Thyroid gland (tissue), 4 donors: ENCODE measurements around the gene MAP2K2. TPM values are rescaled to one million over a fixed set of nuclear protein-coding genes. Genes with fewer than 3 reads are reported as not detected.

Experiments
- DNase-seq, 2 donors: peaks; one replicate each; pipeline ENCODE4 v3.0.0-alpha.2; 2019
- H3K27ac ChIP-seq, 3 donors: fragments of 200-600 bp; sonication (generic); 1 replicate in 2 of 3; 2 replicates in 1 of 3; pipeline ENCODE4 v1.5.1; 2016 to 2019; ENCODE audit warnings: mild to moderate bottlenecking in 1 of 3, moderate library complexity in 1 of 3
- H3K27me3 ChIP-seq: fragments of 200-600 bp; sonication (generic); one replicate; pipeline ENCODE4 v1.5.1; 2019
- H3K36me3 ChIP-seq, 2 donors: fragments of 200-600 bp; sonication (generic); one replicate each; pipeline ENCODE4 v1.5.1; 2016 to 2019
- H3K4me1 ChIP-seq, 2 donors: fragments of 200-600 bp; sonication (generic); one replicate each; pipeline ENCODE4 v1.5.1; 2017 to 2019
- H3K4me3 ChIP-seq, 3 donors: fragments of 200-600 bp; sonication (generic); replicated peaks in 1 of 3; 1 replicate in 2 of 3; 2 replicates in 1 of 3; pipeline ENCODE4 v1.5.1; 2016; ENCODE audit warnings: mild to moderate bottlenecking in 1 of 3
- H3K9me3 ChIP-seq: fragments of 200-600 bp; sonication (generic); one replicate; pipeline ENCODE4 v1.5.1; 2017
- POLR2A ChIP-seq, 2 donors: fragments of 450-650 bp; IDR thresholded peaks; one replicate each; pipeline ENCODE4 v1.6.1; 2017; ENCODE audit warnings: antibody characterized with exemption in 2 of 2, mild to moderate bottlenecking in 2 of 2, moderate library complexity in 1 of 2
- WGBS, 2 donors: methylation state at CpG; one replicate each; pipeline ENCODE4 v1.1.5; 2017; 5-methylcytosine and 5-hydroxymethylcytosine counted together
- intact Hi-C: fragments of 100-400 bp; cut with DNase I; formaldehyde crosslinking; loops from one replicate; pipeline ENCODE4 v1.15.1; 2023
- total RNA-seq, 4 donors: library from RNA; depleted of rRNA; stranded (reverse); fragments of >200 nt; gene quantifications; one replicate each; pipeline ENCODE4 v1.2.3, GENCODE V29; 2016
- TF ChIP-seq, protein P1 (sequence below), 6 experiments: fragments of 200-600 bp in 3 of 6; fragments of 450-650 bp in 3 of 6; sonication (generic) in 3 of 6; IDR thresholded peaks; one replicate each; pipeline ENCODE4 v1.5.1; 2016 to 2019; ENCODE audit warnings: antibody characterized with exemption in 6 of 6, mild to moderate bottlenecking in 2 of 6, inconsistent platforms in 1 of 6, moderate library complexity in 1 of 6

MAP2K2 gene
- 10 to 100 TPM; 59.4 to 95.3 (median 81.8) TPM for total RNA-seq

DNA sequence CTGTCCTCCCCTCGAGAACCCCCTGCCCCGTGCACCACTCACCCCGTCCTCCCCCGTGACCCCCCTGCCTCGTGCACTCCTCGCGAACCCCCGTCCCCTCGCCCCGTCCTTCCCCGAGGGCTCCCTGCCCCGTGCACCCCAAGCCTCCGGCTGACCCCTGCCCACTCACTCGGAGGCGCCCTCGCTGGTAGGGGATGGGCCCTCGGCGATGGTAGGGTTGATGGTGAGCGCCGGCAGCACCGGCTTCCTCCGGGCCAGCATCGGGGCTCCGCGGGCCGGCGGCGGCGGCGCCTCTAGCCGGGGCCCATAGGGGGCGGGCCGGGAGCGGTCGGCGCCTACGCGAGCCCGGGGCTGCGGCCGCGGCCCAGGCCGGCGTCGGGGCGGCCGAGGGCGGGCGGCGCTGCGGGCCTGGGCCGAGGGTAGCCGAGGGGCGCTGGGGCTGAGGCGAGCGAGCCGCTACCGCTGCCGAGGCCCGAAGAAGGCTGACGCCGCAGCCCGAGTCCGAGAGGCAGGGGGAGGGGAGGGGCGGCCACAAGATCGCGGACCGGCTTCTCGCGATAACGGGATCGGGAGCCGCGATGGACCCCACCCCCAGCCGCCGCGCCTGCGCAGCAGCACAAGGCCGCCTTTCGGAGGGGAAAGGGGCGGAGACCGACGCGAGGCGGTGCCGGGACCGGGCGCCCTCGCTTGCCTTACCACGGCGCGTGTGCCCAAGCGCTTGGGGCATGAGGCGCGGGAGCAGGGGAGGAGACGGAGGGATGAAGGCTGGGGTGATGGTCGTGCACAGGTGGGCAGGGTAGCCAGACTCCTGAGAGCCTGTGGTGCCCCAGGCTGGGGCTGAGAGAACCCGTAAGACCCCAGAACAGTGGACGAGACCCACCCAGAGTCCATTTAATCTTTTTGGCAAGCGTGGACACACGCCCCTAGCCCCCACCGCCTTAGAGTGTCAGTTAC is at the start of gene MAP2K2:
MAP2K2 (minus strand) TSS at position 508 of the 954 bp plus-strand sequence; CDS start at position 261, 247 bp downstream.
- no peaks in the 10 kb centered on the region for H3K27me3 ChIP-seq
- peak within 1 kb of the TSS; percentile 33 to 73 (median 68) for H3K4me3 ChIP-seq
- intact Hi-C loops, result loop anchor here (5.0 to 10.0 kb wide), 3 partner anchors 57 to 119 kb away; partner anchors contain the start of genes ANKRD24, PIAS4, SIRT6 and ZBTB7A
- no peaks in the 10 kb centered on the region for H3K36me3 ChIP-seq
- 0 to 2% methylated on average over 5 to 15 of the region's 102 CpGs for WGBS, 2 donors
- peak within 1 kb of the TSS in 2 of 3 donors; percentile 50 to 71 for H3K27ac ChIP-seq
- no peaks in the 10 kb centered on the region for H3K9me3 ChIP-seq
- peak; percentile 90 to 95 for DNase-seq
- peaks cover 16 to 22% of the 10 kb centered on the region in 2 donors for H3K4me1 ChIP-seq
- TF ChIP-seq POLR2A (IDR thresholded peaks at IDR 0.05), result peak in 1 of 2 donors; percentile 73
- TF ChIP-seq, protein P1, sequence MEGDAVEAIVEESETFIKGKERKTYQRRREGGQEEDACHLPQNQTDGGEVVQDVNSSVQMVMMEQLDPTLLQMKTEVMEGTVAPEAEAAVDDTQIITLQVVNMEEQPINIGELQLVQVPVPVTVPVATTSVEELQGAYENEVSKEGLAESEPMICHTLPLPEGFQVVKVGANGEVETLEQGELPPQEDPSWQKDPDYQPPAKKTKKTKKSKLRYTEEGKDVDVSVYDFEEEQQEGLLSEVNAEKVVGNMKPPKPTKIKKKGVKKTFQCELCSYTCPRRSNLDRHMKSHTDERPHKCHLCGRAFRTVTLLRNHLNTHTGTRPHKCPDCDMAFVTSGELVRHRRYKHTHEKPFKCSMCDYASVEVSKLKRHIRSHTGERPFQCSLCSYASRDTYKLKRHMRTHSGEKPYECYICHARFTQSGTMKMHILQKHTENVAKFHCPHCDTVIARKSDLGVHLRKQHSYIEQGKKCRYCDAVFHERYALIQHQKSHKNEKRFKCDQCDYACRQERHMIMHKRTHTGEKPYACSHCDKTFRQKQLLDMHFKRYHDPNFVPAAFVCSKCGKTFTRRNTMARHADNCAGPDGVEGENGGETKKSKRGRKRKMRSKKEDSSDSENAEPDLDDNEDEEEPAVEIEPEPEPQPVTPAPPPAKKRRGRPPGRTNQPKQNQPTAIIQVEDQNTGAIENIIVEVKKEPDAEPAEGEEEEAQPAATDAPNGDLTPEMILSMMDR (IDR thresholded peaks at IDR 0.05), result peak in 2 of 6 experiments; percentile 4 to 25

DNA sequence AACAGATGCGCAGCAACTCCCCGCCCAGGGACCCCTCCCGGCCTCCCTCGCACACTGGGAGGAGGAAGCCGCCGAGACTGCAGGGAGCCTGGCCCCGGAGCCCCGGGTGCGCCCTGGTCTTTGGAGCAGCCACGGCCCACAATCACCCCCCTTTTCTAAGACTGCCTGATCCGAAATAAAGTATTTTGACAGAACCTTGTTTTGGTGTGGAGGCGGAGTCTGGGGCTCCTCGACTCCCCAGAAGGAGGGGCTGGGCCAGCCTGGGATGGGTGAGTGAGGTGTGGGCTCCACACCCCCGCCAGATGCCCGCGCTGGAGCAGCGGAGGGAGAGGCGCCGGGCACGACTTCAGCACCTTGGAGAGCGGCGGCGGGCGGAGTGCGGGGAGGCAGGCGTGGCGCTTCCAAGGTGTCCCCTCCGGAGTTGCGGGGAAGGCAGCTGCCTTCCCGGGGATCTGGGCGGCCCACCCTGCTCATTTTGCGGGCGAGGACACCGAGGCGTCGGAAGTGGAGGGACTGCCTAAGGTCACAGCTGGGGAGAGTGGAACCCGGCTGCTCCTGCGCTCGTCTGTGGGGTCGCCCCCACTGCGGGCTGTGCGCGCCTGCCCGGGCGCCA is 49.0 kb upstream of the MAP2K2 start:
- Histone ChIP-seq H3K27ac (no peak overlapping the region), H3K4me1 (peaks cover 0 to 5% of the 10 kb centered on the region in 2 donors), H3K36me3 (no peaks in the 10 kb centered on the region), H3K4me3 (no peak overlapping the region), H3K27me3 (no peaks in the 10 kb centered on the region), H3K9me3 (no peaks in the 10 kb centered on the region)
- intact Hi-C loops, result no loop called here
- no peak for TF ChIP-seq POLR2A (IDR thresholded peaks at IDR 0.05)
- TF ChIP-seq, protein P1 (IDR thresholded peaks at IDR 0.05), result no peak
- WGBS, 2 donors, result 8 to 24% methylated on average over 9 to 20 of the region's 45 CpGs
- DNase-seq, result peak; percentile 34 to 53

DNA sequence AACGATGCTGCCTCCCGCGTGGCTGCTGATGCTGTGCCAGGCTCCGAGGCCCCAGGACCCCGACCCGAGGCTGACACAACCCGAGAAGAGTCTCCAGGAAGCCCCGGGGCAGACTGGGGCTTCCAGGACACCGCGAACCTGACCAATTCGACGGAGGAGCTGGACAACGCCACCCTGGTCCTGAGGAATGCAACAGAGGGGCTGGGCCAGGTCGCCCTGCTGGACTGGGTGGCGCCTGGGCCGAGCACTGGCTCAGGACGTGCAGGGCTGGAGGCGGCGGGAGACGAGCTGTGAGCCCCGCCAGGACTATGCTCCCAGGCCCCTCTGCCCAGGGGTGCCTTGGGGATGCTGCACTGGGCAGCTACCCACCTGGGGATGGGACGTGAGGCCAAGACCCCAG is 47.8 kb upstream of the MAP2K2 start:
- Histone ChIP-seq H3K36me3 (no peaks in the 10 kb centered on the region), H3K9me3 (no peaks in the 10 kb centered on the region), H3K4me1 (peaks cover 0 to 5% of the 10 kb centered on the region in 2 donors), H3K27ac (no peak overlapping the region), H3K4me3 (no peak overlapping the region), H3K27me3 (no peaks in the 10 kb centered on the region)
- intact Hi-C loops, result no loop called here
- TF ChIP-seq, protein P1 (IDR thresholded peaks at IDR 0.05), result no peak
- TF ChIP-seq POLR2A (IDR thresholded peaks at IDR 0.05), result no peak
- WGBS, 2 donors, result 60% methylated on average over 4 of the region's 22 CpGs; no CpG with 5 or more reads in 1 of the 2 donors
- no peak for DNase-seq

DNA sequence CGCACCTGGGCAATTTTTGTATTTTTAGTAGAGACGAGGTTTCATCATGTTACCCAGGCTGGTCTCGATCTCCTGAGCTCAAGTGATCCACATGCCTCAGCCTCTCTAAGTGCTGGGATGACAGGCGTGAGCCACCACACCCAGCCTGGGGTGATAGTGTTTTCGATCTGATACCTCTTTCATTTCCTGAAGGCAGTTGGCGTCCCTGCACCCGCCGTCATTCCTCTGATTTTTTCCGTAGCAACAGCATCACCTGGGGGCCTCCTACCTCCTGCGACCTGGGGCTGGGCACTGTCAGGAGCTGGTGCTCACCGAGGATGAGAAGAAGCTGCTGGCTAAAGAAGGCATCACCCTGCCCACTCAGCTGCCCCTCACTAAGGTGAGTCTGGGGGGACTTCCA is 40.3 kb upstream of the MAP2K2 start:
- no peak for DNase-seq
- Histone ChIP-seq H3K4me3 (no peak overlapping the region), H3K36me3 (no peaks in the 10 kb centered on the region), H3K27ac (no peak overlapping the region), H3K4me1 (no peaks in the 10 kb centered on the region), H3K9me3 (no peaks in the 10 kb centered on the region), H3K27me3 (no peaks in the 10 kb centered on the region)
- 59 to 63% methylated on average over 11 of the region's 11 CpGs for WGBS, 2 donors
- no peak for TF ChIP-seq POLR2A (IDR thresholded peaks at IDR 0.05)
- TF ChIP-seq, protein P1 (IDR thresholded peaks at IDR 0.05), result no peak
- intact Hi-C loops, result no loop called here
